OCI-LY7 (cell line): Measurements from ENCODE around the gene PCDH10. TPM values are rescaled to one million over a fixed set of nuclear protein-coding genes. Genes with fewer than 3 reads are reported as not detected.
A peak's percentile ranks its signal among the peaks of the same experiment; 100 is the strongest.

Source experiments
- BruUV-seq: library from RNA; stranded (reverse); fragments of 400-500 nt; replicated peaks from 2 replicates; lab custom pipeline; 2021; lab: Mats Ljungman, UMichigan
- CTCF ChIA-PET: fragments of 300-600 bp; sonication (Branson Sonifier 250); formaldehyde crosslinking; loops from one replicate; lab custom pipeline; 2022; ENCODE audit warnings: antibody characterized with exemption; ENCODE audit not compliant: unreplicated experiment; lab: Charles Lee
- POLR2A ChIA-PET: fragments of 300-600 bp; sonication (Branson Sonifier 250); formaldehyde crosslinking; loops from one replicate; lab custom pipeline; 2022; ENCODE audit warnings: antibody characterized with exemption; lab: Charles Lee
- DNase-seq: peaks from one replicate; pipeline ENCODE4 v3.0.0-alpha.2; 2015; ENCODE audit warnings: low spot score
- H2AFZ ChIP-seq: fragments of 200-600 bp; sonication (generic), shearing (Covaris generic); 2 replicates; pipeline ENCODE4 v1.6.1; 2014; ENCODE audit warnings: mild to moderate bottlenecking, antibody characterized with exemption, low read length, moderate library complexity
- H3K27ac ChIP-seq: fragments of 200-600 bp; sonication (generic); 2 replicates; pipeline ENCODE4 v1.5.1; 2014; ENCODE audit warnings: mixed run types, low read depth, mild to moderate bottlenecking, moderate library complexity, low read length, inconsistent platforms; ENCODE audit not compliant: poor library complexity, severe bottlenecking
- H3K36me3 ChIP-seq: fragments of 200-600 bp; sonication (generic); 2 replicates; pipeline ENCODE4 v1.6.1; 2014; ENCODE audit warnings: mild to moderate bottlenecking, antibody characterized with exemption, low read length, moderate library complexity, mixed read lengths; ENCODE audit not compliant: insufficient read depth
- H3K4me1 ChIP-seq: fragments of 200-600 bp; sonication (generic); 2 replicates; pipeline ENCODE4 v1.5.1; 2014; ENCODE audit warnings: mild to moderate bottlenecking, low read length; ENCODE audit not compliant: insufficient read depth, poor library complexity, severe bottlenecking
- H3K4me2 ChIP-seq: fragments of 200-600 bp; sonication (generic); 2 replicates; pipeline ENCODE4 v1.6.1; 2014; ENCODE audit warnings: mild to moderate bottlenecking, low read length
- H3K4me3 ChIP-seq: fragments of 200-600 bp; sonication (generic); 2 replicates; pipeline ENCODE4 v1.5.1; 2014; ENCODE audit warnings: mild to moderate bottlenecking, low read depth, low read length; ENCODE audit not compliant: poor library complexity, severe bottlenecking
- H3K79me2 ChIP-seq: fragments of 200-600 bp; sonication (generic); 2 replicates; pipeline ENCODE4 v1.6.1; 2016; ENCODE audit warnings: low read depth, mild to moderate bottlenecking, low read length, moderate library complexity, mixed read lengths; ENCODE audit not compliant: insufficient read depth
- H3K9me2 ChIP-seq: fragments of 200-600 bp; sonication (generic); 2 replicates; pipeline ENCODE4 v1.6.1; 2016; ENCODE audit warnings: mild to moderate bottlenecking, low read length, mixed read lengths; ENCODE audit not compliant: insufficient read depth
- H3K9me3 ChIP-seq: fragments of 200-600 bp; sonication (generic); 2 replicates; pipeline ENCODE4 v1.6.1; 2014; ENCODE audit warnings: mild to moderate bottlenecking, mixed run types, low read length, mixed read lengths
- H4K20me1 ChIP-seq: fragments of 200-600 bp; sonication (generic); 2 replicates; pipeline ENCODE4 v1.6.1; 2014; ENCODE audit warnings: mild to moderate bottlenecking, antibody characterized with exemption, low read length, moderate library complexity, mixed read lengths; ENCODE audit not compliant: insufficient read depth
- EZH2phosphoT487 ChIP-seq: fragments of 200-600 bp; sonication (generic); IDR thresholded peaks from 2 replicates; pipeline ENCODE4 v1.6.1; 2018; ENCODE audit warnings: low read depth, borderline replicate concordance, mild to moderate bottlenecking, mixed run types, antibody characterized with exemption, low read length, moderate library complexity, mixed read lengths
- intact Hi-C: fragments of 100-400 bp; cut with micrococcal nuclease; formaldehyde crosslinking; loops from one replicate; pipeline ENCODE4 v1.10.0; 2022; ENCODE audit not compliant: unreplicated experiment
- total RNA-seq, 2 experiments: library from RNA; depleted of rRNA in 1 of 2; stranded (reverse); fragments of >200 nt in 1 of 2; shearing (Covaris generic) in 1 of 2; gene quantifications; 2 replicates each; pipeline ENCODE4 v1.2.3, GENCODE V29; 2014 to 2022
- TF ChIP-seq, protein P1 (sequence below): fragments of 200-600 bp; sonication (generic); conservative IDR thresholded peaks from 2 replicates; pipeline ENCODE4 v1.5.1; 2014; ENCODE audit warnings: mild to moderate bottlenecking, antibody characterized with exemption, low read length, moderate library complexity, mixed read lengths

PCDH10 gene
- total RNA-seq, 2 experiments from 2014 or later = not detected

DNA sequence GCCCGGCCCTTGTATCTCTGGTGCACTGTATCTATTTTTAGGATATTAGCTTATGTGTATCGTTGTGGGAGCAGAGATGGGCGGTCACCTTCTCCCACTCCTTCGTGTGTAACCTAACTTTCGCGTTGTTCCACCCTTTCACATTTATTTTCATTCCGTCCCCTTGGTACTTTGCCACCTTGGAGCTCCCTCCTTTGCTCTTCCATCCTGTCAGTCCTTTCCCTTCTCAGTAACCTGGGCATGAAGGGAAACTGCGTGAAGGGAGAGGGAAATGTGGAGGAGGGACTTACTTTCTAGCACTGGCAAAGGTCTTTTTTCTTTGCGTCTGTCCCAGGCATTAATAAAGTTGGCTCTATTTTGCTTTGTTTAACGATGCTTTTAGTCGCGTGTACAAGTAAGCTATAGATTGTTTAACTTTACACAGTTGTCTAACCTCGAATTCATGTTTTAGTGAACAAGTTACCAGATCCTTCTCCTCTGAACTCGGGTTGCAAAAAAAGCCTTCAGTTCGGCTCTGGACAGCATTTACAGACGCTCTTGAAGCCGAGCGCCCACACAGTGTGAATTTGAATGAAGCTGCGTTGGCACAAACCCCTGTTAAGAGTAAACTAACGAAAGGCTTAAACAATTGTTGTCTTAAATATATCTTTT is 3.9 kb downstream of the PCDH10 start:
- ChIA-PET CTCF (no interaction called here), POLR2A (interaction anchor here (0.6 to 1.4 kb wide), 2 partner anchors 12 to 101 kb away, joined by 3 to 4 read pairs; no protein-coding TSS in a partner anchor)

DNA sequence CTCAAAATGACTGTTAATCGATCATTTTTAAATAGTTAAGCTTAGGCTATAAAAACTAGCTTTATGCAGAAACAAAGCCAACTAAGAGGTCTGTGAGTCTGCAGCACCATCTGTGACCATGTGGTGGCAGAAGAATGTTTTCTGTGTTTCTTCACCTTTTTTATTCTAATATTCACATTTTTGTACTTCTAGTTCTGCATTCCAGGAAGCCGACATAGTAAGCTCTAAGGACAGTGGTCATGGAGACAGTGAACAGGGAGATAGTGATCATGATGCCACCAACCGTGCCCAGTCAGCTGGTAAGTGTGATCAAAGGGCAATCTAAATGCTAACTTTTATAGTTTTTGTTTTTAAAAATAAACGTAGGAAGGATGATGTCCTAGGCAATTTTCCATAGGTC is 5.6 kb downstream of the PCDH10 start:
- Histone ChIP-seq H3K4me2 (no peak overlapping the region), H4K20me1 (no peaks in the 10 kb centered on the region), H3K27ac (no peak overlapping the region), H3K9me3 (no peaks in the 10 kb centered on the region), H3K4me3 (no peak overlapping the region), H3K79me2 (no peaks in the 10 kb centered on the region), H3K4me1 (no peaks in the 10 kb centered on the region), H2AFZ (no peak overlapping the region), H3K36me3 (no peaks in the 10 kb centered on the region), H3K9me2 (no peaks in the 10 kb centered on the region)
- CTCF ChIA-PET = no interaction called here
- POLR2A ChIA-PET = interaction anchor here (0.6 kb wide), 1 partner anchor 81 kb away, joined by 3 read pairs; no protein-coding TSS in a partner anchor
- no TSS peak for BruUV-seq
- intact Hi-C loops = no loop called here
- TF ChIP-seq, protein P1, sequence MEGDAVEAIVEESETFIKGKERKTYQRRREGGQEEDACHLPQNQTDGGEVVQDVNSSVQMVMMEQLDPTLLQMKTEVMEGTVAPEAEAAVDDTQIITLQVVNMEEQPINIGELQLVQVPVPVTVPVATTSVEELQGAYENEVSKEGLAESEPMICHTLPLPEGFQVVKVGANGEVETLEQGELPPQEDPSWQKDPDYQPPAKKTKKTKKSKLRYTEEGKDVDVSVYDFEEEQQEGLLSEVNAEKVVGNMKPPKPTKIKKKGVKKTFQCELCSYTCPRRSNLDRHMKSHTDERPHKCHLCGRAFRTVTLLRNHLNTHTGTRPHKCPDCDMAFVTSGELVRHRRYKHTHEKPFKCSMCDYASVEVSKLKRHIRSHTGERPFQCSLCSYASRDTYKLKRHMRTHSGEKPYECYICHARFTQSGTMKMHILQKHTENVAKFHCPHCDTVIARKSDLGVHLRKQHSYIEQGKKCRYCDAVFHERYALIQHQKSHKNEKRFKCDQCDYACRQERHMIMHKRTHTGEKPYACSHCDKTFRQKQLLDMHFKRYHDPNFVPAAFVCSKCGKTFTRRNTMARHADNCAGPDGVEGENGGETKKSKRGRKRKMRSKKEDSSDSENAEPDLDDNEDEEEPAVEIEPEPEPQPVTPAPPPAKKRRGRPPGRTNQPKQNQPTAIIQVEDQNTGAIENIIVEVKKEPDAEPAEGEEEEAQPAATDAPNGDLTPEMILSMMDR = peak; percentile 69
- TF ChIP-seq EZH2phosphoT487 = no peak
- peak; percentile 2 for DNase-seq

More for the DNA sequence above, 3.9 kb downstream of the PCDH10 start:
- Histone ChIP-seq H3K79me2 (no peaks in the 10 kb centered on the region), H2AFZ (no peak overlapping the region), H3K4me2 (no peak overlapping the region), H3K4me3 (no peak overlapping the region), H3K27ac (no peak overlapping the region), H4K20me1 (no peaks in the 10 kb centered on the region), H3K36me3 (no peaks in the 10 kb centered on the region), H3K9me2 (no peaks in the 10 kb centered on the region), H3K9me3 (no peaks in the 10 kb centered on the region), H3K4me1 (no peaks in the 10 kb centered on the region)
- intact Hi-C loops = no loop called here
- no TSS peak for BruUV-seq
- TF ChIP-seq, protein P1 = no peak
- TF ChIP-seq EZH2phosphoT487 = no peak
- no peak for DNase-seq

DNA sequence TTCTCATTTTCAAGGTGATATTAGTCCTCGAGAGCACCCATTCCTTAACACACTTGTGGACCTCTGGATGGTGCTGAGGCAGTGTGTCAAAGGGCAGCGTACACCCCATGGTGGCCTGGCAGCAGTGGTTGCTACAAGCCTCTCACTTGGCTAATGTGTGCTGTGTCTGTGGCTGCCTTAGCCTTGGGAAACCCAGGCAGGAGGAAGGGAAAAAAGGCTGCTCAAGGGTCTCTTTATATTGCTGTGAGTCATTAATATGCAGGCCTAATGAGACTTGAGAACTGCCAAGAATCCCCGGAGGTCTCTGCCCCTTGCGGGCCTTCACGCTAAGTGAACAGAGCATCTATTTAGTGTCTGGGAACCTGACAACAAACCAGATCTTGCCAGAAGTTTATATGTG is 7.0 kb downstream of the PCDH10 start:
- ChIA-PET POLR2A (no interaction called here), CTCF (no interaction called here)
- Histone ChIP-seq H3K4me1 (no peaks in the 10 kb centered on the region), H3K79me2 (no peaks in the 10 kb centered on the region), H3K27ac (no peak overlapping the region), H4K20me1 (no peaks in the 10 kb centered on the region), H3K4me2 (no peak overlapping the region), H3K4me3 (no peak overlapping the region), H3K9me2 (no peaks in the 10 kb centered on the region), H2AFZ (no peak overlapping the region), H3K9me3 (no peaks in the 10 kb centered on the region), H3K36me3 (no peaks in the 10 kb centered on the region)
- intact Hi-C loops = no loop called here
- TF ChIP-seq, protein P1 = no peak
- no peak for TF ChIP-seq EZH2phosphoT487
- no peak for DNase-seq
- BruUV-seq = no TSS peak
